NCI-H526 (cell line): ENCODE measurements around the gene BRD4.
"Not testable (repeated sequence)": the region's sequence is repeated elsewhere in the genome, so short reads cannot be mapped to it uniquely, and the experiment has no call there.

Experiments
- DNase-seq, 2 experiments: peaks; one replicate each; lab custom pipeline; 2025; lab: John Stamatoyannopoulos, UW

The BRD4 gene

DNA sequence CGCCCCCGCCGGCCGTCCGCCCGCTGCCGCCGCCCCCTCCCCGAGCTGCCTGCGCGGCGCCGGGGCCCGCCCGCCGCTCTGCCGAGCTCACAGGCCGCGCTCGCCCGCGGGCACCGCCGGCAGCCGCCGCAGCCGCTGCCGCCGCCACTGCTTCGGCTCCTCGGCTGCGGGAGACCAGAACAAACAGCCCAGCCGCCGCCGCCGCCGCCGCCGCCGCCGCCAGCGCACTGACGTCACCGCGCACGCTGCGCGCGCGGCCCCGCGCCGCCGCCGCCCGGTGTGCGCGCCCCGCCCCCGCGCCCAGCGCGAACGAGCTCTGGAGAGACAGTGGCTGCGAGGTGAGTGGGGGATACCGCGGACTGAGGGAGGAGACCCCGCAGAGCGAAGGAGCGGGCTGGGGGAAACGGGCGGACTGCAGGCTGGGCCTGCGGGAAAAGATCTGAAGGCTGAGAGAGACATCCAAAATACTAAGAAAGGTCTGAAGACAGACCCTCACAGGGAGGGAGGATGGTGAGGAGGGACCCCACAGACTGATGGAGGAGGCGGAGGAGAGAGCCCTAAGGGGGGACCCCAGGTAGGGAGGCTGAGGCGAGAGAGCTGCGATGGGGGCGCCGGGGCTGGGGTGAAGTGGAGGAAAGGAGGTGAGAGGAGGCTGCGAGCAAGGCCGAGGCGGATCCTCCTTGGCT is at the start of gene BRD4:
Gene BRD4 (minus strand): TSS at position 229 of the 686 bp plus-strand sequence. CDS start 59,440 bp downstream, outside the sequence.
- DNase-seq = peak in 1 of 2 experiments; percentile 61

DNA sequence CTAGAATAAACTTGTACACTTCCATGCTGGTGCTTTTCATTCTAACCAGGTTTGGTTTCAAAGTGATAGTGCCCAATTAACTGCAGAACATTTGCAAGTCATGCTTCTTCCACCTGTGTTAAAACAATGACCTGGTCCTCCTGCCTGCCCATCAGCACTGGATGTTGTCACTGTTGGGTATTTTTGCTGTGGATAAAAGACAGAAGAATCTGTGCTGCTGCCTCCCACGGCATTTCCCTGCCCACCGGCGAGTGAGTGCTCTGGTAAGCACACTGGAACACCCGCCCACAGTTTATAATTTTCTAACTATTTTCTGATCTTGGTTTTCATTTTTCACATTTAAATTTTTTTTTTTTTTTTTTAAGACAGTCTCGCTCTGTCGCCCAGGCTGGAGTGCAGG is 49.5 kb upstream of the BRD4 start:
- no peak for DNase-seq

DNA sequence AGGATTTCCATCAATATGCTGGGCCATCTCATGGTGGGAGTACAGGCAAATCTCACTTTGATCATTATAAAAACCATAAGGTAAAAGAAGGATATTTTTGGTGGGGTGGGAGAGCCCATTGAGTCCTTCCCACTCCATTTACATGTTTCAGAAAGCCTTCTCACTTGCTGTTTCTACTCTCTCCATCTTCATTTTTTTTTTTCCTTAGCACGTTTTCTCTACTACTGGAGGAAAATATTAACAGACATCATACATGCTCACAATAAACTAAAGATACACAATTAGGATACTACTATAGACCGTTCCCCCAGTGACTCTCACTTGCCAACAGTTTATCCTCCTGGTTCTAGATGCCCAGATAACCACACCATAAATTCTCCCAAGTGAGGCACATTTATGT is 49.1 kb upstream of the BRD4 start:
- DNase-seq = no peak

DNA sequence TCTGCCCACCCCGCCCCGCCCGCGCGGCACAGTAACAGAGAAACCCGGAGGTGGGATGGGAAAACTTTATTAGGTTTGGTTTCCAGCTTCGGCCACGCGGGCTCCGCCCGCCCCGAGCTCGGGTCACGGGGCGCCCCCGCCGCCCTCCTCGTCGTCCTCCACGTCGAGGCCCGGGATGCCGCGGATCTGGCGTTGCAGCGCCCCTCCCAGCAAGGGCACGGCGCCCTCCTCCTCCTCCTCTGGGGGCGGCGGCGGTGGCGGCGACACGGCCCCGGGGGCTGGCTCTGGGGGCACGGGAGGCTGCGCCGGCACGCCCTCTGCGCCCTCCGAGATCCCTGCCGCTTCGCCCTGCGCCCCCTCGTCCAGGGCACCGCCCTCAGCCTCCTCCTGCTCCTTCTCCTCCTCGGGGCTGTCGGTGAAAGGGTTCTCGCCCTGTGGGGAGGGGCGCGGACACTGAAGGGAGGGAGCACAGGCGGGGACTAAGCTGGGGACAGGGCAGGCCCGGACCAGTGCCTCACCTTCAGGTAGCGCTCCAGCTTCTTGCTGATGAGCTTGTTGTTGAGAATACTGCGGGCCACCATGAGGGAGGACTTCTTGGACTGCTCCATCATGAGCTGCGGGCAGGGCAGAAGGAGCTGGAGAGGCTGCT is 47.8 kb upstream of the BRD4 start:
- peak; percentile 24 to 58 for DNase-seq

- DNase-seq = peak; percentile 89 to 95
Observed at GRCh38 chr19:15379083-15379998, 47.0 kb upstream of the BRD4 start, which contains the start of gene AKAP8. TSS of gene AKAP8 (minus strand) at chr19:15379787. CDS start at chr19:15379731, 56 bp downstream.

GRCh38 chr19:15378534-15379082 is 46.3 kb upstream of the BRD4 start:
- peak in 1 of 2 experiments; percentile 37 for DNase-seq

DNA sequence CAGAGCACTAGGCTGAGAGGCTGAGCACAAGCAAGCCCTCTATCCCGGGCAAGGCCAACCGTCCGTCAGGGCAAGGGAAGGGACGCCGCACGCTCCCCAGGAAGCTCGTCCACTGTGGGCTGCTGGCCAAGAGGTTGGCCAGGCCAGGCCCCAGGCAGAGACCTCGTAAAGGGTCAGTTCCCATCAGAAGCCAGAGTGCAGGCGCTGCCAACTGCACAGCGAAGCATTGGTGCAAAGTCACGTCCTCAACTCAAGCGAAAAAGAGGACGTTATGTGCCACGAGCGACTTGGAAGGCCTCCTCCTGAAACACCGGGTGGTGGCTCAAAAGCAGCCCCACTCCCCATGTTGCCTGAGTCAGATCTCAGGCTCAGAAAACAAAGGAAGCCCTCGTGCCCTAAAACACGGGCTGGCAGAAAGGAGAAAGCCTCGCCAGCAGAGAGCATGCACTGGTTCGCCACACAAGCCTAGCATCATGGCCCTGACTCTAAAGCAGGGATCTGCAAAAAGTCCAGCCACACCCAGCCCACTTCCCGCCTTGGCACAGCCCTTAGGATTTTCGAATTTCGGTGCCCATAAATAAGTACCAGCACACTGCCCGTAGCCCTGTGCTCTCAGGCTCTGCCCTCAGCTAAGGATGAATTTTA is 42.6 kb upstream of the BRD4 start:
- no peak for DNase-seq

DNA sequence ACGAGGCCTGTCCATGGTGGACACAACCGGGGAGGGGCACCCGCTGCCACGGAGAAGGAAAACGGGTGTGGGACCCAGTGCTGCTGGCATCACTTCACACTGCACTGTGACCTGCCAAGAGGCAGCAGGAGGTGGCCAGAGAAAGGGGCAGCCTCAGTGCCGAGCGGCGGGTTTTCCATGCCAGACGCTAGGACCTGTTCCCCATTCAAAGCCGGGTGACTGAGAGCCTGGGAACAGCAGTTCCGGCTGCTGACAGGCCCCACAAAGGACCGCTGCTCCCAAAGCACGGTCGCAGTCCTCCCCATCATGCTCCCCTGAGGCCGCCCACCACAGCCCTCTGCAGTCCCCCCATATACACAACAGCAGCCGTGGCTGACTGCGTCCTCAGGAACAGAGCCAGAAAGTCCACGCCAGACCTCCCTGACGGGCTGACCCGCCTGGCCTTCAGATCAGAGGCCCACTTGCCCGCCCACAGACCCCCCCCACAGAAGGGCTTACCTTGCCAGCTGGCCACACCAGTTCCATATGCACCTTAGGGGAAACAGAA is 41.8 kb upstream of the BRD4 start:
- no peak for DNase-seq

GRCh38 chr19:15373644-15374043 is 41.3 kb upstream of the BRD4 start:
- DNase-seq = no peak

GRCh38 chr19:15372891-15373301 is 40.6 kb upstream of the BRD4 start:
- DNase-seq = no peak

DNA sequence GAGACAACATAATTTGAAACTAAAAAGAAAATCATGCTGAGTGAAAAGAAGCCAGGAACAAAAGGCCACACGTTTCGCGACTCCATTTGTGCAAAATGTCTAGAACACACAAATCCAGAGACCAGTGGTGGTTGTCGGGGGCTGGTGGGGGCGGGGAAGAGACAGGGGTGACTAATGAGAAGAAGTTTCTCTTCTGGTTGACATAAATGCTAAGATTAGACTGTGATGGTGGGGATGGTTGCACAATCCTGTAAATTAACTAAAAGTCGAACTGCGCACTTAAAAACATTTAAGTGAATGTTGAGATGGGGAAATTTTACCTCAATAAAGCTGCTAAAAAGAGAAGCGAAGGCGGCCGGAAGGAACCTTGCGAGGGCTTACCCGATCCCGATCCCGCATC is 40.1 kb upstream of the BRD4 start:
- DNase-seq = no peak

- DNase-seq = no peak
Observed at GRCh38 chr19:15371786-15372380, 39.5 kb upstream of the BRD4 start.

DNA sequence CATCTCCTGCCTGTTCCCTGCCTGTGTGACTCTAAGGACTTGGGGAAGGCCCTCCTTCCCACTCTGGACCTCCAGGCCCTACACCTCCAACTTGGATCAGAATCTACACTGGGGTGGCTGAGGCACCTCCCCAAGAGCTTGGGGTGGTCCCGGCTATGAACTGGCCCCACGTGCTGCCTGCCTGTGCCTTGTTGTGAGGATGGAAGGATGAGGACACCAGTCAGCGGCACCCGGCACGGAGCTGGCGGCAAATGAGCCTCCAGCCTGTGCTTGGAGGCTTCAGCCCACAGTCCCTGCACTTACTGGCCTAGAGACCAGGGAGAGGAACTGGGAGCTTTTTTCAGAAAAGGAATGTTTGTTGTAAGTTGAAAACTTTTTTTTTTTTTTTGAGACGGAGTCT is 38.8 kb upstream of the BRD4 start:
- no peak for DNase-seq

GRCh38 chr19:15369594-15369891 is 37.2 kb upstream of the BRD4 start:
- DNase-seq = no peak

GRCh38 chr19:15368798-15369593 is 36.7 kb upstream of the BRD4 start:
- no peak for DNase-seq

DNA sequence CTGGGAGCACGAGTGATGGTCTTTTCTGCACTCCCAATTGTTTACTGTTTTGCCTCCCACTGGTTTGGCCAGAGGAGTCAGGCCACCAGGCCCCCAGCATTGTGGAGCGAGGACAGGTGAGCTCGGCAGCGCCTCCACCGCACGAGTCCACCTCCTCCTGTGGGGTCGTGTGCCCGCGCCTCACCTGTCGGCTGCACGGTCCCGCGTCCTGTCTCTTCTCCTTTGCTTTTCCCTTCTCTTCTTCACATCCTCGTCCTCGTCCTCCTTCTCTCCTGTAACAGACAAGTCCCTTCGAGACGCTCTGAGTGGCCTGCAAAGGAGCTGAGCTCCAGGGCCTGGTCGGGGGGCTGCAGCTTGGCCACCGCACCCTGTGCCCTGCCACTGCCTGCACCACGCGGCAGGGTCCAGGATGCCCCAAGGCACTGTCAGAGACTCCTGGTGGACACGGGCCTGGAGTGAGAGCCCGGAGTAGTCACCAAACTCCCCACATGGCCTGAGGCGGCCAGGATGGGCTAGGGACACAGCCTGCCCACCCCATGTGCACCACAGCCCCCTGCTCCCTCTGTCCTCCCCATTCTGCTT is 35.8 kb upstream of the BRD4 start:
- no peak for DNase-seq

DNA sequence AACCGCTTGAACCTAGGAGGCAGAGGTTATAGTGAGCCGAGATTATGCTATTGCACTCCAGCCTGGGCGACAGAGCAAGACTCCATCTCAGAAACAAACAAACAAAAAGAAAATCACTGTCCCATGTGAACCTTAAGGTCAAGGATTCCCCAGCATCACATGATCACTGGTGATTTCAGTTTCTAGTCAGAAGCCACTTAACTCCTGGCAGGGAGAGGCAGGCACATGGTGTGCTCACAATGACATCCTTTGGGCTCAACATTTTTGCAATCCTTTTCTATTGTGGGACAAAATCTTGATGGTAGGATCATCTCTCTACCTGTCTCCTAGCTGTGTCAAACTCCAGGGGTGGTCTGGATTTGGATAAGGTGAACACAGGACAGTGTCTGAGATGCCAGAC is 35.1 kb upstream of the BRD4 start:
- DNase-seq = no peak

DNA sequence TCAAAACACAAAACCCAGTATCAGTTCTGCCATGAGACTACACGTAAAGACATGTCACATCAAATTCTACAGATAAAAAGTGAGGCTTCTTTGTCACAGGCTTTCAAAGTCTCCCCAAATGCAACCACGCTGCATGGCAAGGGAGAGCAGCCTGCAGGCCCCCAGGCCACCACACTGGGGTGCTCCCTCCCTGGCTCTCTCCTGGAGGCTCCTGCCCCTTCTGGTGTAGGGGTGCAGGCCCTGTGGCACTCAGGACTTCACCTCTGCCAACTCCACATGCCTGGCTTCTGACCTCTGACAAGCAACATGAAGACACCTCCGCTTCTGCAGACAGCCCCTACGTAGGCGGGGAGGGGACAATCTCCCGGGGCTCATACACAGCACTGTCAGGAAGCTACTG is 32.9 kb upstream of the BRD4 start:
- no peak for DNase-seq

GRCh38 chr19:15363791-15364190 is 31.5 kb upstream of the BRD4 start:
- not testable (repeated sequence) for DNase-seq

GRCh38 chr19:15363048-15363447 is 30.7 kb upstream of the BRD4 start:
- not testable (repeated sequence) for DNase-seq
